GM10847 (cell line): ENCODE results near the gene CA6.

ENCODE experiments used
- POLR2A ChIP-seq: IDR thresholded peaks from 2 replicates; pipeline ENCODE4 v1.6.1; 2011; ENCODE audit not compliant: insufficient read length; ENCODE audit errors: extremely low read depth

Gene CA6

DNA sequence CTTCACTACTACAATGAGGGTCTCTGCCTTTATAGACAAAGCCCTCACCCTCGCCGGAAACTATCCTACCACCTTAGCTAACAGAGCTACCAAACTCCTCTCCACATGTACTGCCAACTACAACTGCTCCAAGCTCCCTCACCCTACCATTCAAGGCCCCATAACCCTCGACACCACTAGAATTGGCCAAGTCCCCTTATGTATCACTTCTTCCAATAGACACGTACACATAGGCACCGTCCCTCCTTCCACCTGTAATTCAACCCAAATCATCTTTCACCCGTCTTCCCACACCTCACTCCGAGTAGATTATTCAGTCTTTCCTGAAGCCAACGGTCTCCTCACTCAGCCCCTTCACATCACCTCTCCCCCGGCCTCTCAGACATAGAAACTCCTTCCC lies 19.7 kb upstream of the CA6 start:
- TF ChIP-seq POLR2A = no peak

DNA sequence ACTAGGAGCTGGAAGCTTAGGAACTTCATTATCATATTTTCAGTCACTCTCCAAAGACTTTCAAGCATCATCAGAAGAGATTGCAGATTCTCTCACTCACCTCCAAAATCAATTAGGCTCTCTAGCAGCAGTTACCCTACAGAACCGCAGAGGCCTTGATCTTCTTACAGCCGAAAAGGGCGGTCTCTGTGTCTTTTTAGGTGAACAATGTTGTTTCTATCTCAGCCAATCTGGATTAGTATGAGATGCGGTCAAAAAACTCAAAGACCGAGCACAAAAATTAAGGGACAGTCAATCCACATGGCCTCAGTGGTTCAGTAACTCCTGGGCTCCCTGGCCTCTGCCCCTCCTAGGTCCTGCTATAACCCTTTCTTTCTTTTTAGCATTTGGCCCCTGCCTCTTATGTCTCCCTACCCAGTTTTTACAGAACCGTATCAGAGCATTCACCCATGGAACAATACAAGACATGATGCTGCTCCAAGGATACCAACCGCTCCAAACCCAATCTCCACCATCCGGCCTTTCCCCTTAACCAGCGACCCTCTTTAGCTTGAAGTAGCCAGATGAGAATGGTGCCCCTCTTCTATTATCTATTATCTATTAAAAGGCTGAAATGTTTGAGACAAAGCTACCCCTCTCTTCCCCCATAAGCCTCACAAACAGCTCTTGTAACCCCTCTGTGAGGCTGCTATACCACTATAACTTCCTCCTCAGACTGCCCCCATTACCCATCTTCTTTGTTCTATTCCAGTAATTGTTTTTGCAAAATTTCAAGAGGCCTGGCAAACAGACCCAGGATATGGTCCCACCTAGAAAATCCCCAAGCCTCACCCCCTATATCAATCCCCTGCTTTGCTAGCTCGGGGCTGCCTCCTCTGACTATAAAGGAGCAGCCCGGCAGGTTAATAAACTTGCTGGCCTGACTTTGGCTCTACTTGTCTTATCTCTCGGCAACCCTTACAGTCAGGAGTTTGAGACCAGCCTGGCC lies 18.7 kb upstream of the CA6 start:
- no peak for TF ChIP-seq POLR2A

DNA sequence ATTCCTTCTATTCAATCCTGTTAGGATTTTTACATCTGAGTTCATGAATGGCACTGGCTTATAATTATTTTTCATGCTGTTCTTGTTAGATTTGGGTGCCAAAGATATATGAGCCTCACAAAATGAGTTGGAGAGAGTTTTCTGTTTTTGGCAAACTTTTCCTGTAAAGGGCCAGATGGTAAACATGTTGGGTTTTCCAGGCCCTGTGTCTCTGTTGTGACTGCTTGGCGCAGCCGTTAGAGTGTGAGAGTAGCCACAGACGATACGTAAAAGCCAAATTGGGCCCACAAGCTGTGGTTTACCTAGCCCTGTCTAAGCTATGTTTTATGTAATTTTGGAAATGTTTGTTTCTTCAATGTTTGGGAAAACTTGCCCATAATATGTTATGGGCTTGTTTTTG lies 15.6 kb upstream of the CA6 start:
- no peak for TF ChIP-seq POLR2A

DNA sequence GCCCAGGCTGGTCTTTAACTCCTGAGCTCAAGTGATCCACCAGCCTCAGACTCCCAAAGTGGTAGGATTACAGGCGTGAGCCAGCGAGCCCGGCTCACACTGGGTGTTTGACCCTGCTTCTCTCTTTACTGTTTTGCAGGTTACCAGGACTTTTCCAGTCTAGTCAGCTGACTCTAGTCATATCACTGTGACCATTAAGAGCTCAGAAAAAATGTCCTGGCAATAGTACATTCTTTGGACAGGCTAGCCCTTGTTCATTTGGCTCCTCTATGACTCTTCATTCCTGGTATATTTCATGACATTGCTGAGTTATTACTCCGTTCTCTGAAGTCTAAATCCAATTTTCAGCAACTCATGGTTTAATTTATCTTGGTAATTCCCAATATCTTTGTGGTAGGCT lies 8.0 kb upstream of the CA6 start:
- TF ChIP-seq POLR2A = no peak

DNA sequence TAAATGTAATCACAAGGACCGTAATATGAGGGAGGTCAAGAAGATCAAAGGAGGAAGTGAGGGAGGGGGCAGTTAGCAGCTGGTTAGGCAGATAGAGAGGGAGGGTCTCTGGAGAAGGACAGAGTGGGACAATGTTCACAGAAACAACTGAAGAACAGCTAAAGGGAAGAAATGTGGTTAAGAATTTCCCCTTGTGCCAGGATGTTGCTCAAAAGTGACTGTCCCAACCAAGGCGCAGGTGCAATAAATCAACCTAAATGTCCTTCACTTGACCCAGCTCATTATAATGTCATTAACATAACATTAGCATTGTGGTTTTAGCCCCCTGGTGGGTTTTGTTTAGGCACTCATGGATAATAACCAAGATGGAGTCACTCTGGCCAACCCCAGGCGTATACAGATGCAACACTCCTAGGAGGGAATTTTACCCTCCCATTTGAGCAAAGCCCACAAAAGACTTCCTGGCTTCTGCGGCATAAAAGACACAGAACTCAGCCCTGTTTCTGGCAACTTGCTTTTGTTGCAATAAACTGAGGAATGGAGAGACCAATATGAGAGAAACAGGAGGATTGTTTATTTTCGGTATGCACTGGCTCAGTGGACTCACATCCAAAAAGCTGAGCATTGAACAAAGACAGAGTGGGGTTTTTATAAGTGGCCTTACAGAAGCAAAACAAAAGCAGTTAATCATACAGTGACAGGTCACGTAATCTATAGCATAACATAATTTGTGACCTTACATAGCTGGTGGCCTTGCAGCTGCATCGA lies 7.3 kb upstream of the CA6 start:
- TF ChIP-seq POLR2A = no peak

DNA sequence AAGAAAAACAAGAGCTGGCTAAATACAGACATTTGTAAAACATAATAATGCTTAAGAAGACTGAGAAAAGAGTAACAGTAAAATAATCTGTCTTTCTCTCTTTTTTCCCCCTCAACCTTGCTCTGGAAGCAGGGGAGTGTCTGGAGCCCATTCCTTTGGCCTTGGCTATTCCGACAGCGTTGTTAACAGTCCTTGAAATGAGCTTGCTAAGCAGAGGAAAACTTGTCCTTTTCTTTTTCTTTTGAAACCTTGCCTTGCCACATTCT lies 6.7 kb upstream of the CA6 start:
- no peak for TF ChIP-seq POLR2A

DNA sequence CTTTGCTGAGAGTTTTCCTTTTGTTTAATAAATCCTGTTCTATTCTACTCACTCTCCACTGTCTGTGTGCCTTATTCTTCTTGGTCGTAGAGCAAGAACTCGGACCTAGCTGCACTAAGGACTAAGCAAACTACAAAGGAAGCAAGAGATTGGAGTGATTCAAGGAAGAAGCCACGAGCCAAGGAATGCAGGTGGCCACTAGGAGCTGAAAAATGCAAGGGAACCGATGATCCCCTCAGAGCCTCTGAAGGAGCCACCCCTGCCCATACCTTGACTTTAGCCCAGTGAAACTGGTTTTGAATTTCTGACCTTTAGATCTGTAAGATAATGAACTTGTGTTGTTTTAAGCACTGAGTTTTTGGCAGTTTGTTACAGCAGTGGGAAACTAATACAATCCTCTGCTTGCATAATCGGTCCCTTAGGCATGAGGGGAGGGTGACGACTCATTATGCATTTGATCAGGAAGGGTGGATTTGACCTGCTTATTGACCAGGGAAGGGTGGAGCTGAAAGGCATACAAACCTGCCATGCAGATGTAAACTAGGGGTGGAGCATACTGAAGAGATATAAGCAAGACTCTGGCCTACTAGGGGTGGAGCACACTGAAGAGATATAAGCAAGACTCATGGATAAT lies 6.2 kb upstream of the CA6 start:
- no peak for TF ChIP-seq POLR2A

DNA sequence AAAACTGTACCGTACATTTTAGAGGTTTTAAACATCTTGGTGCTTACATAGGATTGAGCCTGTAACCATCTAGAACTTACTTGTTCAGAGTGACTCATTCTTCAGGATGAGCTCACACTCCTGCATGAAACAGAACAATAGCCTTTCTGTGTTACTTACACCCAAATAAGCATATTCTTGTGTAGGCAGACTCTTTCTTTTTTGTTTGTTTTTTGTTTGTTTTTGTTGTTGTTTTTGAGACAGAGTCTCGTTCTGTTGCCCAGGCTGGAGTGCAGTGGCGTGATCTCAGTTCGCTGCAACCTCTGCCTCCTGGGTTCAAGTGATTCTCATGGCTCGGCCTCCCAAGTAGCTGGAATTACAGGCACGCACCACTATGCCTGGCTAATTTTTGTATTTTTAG lies 3.8 kb upstream of the CA6 start:
- no peak for TF ChIP-seq POLR2A

DNA sequence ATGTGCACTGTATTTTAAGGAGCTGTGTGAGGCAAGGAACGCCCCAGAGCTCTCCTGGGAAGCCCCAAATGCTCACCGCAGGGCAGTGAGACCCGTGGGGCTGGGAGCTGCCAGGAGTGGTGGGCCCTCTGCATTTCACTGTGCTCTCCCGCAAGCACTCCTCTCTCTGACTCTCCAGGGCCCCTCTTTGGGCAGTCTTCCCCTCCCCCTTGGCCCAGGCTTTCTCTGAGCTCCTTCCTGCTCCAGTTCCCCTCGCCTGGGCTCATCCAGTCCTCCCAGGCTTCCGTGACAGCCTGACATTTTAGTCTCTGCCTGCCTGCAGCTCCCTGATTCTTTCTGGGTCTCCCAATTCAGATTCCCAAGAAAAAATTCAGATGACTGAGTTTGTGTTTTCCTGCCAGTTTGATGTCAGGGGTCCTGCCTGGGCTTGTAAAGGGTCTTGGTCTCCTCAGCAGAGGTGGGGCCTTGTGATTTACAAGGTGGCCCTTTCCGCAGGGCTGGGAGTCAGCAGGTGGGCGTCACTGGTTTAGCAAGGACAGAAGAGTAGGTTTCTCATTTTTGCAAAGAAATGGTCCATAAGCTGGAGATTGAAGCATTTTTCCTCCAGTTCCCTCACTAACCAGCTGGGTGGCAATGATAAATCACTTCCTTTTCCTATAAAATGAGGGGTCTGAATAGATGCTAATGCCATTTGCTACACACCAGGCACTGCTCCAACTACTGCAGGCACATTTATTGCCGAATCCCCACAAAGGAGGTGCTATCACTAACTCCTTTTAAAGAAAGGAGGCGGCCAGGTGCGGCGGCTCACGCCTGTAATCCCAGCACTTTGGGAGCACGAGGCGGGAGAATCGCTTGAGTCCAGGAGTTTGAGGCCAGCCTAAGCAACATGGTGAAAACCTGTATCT lies 1.9 kb upstream of the CA6 start:
- TF ChIP-seq POLR2A = no peak

DNA sequence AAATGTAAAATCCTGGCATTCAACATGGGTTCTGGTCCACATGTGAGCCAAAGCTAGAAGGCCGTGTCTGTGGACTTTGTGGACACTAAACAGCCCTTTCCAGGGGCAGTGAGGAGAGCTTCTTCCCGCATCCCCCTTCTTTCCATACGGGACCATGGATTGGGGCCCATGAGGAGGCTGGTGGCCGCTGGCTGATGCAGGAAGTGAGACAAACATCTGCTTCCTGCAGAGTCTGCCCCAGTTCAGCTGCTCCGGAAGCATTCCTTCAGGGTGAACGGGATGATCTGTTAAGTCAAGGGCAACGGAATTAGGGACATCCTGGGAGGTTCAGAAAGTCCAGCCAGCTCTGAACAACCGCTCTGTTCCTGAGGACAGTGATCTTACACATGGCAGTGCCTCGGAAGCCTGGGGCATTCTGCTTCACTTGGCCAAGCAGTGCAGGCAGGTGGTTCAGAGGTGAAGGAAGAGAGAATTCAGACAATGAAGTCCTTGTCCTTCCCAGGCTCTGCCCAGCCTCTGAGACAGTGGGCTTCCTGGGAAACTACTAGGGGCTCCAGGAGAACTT lies 1.5 kb downstream of the CA6 start:
- no peak for TF ChIP-seq POLR2A

DNA sequence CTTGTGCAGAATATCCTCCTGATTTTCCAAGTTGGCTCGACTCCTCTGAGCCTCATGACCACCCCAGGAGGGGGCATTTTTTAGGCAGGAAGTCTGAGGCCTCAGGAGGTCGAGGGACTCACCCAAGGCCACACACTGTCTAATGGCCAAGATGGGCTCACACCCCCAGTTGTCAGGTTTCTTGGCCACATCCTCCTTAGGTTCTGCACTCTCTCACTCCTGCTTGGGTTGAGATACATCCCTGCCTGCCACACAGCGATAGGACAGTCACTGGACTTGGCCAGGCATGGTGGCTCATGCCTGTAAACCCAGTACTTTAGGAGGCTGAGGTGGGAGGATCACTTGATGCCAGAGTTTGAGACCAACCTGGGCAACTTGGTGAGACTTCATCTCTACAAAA lies 4.6 kb downstream of the CA6 start:
- TF ChIP-seq POLR2A = no peak

DNA sequence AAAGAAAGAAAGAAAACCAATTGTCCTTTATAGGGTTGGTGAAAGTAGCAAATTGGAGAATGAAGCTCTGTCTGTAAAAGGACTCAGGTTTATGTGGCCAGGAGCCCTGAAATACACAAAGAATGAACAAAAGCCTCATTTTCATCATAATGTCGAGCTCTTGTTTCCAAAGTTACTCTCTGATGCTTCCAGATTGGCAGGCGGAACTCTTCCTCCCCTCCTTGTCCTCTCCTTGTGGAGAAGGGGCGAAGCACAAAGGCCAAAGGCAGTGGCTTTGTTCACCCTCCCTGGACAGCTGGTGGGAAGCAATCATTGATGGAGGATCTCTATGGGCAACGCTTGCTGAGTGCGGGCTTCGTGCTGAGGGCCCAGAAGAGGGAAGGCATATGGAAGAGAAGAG lies 5.6 kb downstream of the CA6 start:
- no peak for TF ChIP-seq POLR2A

DNA sequence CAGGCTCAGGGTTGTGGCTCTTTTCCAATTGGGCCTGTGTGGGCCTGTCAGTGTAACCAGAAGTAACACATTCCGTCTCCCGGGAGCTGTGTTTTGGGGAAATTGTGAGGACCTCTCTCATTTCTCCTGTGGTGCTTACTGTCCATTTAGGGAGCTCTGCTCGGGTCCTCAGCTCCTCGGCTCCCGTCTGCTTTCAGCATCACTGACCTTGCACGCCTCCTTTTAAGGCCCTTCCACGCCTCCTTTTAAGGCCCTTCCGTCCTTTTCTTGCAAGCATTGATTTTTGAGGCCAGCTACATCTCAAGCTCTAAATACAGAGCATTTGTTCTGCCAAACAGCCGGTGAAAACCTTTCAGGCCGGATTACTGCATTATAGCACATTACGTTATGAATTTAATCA lies 9.7 kb downstream of the CA6 start:
- no peak for TF ChIP-seq POLR2A

DNA sequence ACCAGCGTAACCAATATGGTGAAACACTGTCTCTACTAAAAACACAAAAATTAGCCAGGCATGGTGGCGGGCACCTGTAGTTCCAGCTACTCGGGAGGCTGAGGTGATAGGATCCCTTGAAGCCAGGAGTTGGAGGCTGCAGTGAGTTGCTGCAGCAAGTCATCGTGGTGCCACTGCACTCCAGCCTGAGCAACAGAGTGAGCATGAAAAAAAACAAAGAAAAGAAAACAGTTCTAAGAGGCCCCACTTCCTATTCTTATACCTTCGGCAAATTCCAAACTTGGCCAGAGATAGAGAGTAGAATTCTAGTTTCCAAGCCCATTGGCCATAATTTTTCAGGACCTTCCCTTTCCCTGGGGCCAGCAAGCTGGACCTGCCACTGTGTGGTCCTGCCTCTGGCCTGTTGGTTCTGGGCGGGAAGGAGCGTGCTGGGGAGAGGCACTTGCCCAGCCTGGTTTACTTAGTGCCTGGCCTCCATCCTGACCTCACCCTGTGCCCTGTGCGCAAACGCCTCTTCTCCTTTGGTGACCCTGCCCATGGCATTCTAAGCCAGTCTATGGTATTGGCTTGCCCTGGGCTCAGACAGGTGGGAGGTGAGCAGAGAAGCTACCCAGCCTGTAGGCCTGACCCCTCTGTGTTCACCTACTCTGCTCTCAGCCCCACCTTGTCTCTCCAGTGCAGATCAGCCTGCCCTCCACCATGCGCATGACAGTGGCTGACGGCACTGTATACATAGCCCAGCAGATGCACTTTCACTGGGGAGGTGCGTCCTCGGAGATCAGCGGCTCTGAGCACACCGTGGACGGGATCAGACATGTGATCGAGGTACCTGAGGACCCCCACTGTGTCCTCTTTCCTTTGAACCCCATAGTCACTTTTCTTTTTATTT lies 11.0 kb downstream of the CA6 start:
- TF ChIP-seq POLR2A = no peak
